GM12878 (cell line): Measurements from ENCODE around the gene ATXN1. TPM values are rescaled to one million over a fixed set of nuclear protein-coding genes. Genes with fewer than 3 reads are reported as not detected.

ENCODE experiments used
- CREM ChIP-seq: IDR thresholded peaks from 2 replicates; pipeline ENCODE4 v1.6.1; 2014; ENCODE audit warnings: antibody characterized with exemption, low read depth
- polyA plus RNA-seq, 11 experiments: library from polyadenylated mRNA; depleted of rRNA in 4 of 11; unstranded in 6 of 11; stranded (reverse) in 5 of 11; fragments of >200 nt; fragmentation: Nextera tagmentation in 4 of 11; fragmentation: Illumina TruSeq in 1 of 11; extraction: Ambion mirVana in 4 of 11; extraction: Trizol in 1 of 11; gene quantifications; 1 replicate in 1 of 11; 2 replicates in 10 of 11; pipeline versions ENCODE4 v1.2.1 to v1.2.3, GENCODE V29; 2011 to 2016; ENCODE audit warnings: inconsistent platforms in 2 of 11, missing spikeins in 2 of 11, low read depth in 1 of 11
- total RNA-seq, 4 experiments: library from RNA; depleted of rRNA in 3 of 4; stranded (reverse); fragments of >200 nt in 3 of 4; fragmentation: Illumina TruSeq in 1 of 4; extraction: Trizol in 1 of 4; gene quantifications; 2 replicates each; pipeline versions ENCODE4 v1.2.1 to v1.2.3, GENCODE V29; 2013 to 2021
- TF ChIP-seq, protein P1 (sequence below): IDR thresholded peaks from 2 replicates; pipeline ENCODE4 v1.6.1; 2012; ENCODE audit warnings: low read depth, low read length, improper control_type of control experiment
- TF ChIP-seq, protein P2 (sequence below): fragments of 150-350 bp; IDR thresholded peaks from 2 replicates; pipeline ENCODE4 v1.6.1; 2016; ENCODE audit warnings: low read depth, low read length

ATXN1 gene
- total and polyA plus RNA-seq, 10 of the 15 experiments (the other 5 are each of a cell fraction or from before 2014, with no cell fraction given) = 12.2 to 51.2 (median 20.5) TPM

DNA sequence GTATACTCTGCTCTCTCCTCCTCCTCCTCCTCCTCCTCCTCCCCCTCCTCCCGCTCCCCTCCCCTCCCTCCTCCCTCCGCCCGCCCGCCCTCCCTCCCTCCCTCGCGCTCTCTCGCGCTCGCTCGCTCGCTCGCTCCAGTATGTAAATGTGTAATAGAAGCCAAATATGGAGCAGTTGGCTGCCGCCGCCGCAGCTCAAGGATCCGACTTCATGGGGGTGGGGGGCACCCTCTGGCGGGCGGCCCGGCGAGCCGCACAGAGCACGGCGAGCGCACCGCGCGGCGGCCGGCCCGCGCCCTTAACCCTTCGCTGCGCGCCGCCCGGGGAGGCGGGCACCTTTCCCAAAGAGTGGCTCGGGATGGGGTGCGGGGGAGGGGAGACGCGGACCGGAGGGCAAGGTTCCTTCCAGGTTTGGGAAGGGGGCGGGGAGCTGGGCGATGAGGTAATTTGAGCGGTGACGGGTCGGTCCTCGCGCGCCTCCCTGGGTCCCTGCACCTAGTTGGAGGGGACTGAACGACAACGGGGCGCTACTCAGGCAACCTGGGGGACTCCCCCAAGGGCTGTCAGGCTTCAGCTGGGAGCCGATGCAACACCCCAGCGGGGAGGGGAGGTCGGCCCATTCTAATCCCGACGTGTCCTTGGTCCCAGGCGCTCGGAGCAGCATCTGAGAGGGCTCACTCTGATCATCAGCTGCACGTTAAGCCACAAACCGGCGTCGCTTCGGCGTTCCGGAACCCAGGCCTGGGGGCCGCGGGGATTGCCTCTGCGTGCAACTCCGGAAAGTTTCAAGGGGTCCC is 409 bp upstream of the ATXN1 start (continued):
- TF ChIP-seq, protein P1, sequence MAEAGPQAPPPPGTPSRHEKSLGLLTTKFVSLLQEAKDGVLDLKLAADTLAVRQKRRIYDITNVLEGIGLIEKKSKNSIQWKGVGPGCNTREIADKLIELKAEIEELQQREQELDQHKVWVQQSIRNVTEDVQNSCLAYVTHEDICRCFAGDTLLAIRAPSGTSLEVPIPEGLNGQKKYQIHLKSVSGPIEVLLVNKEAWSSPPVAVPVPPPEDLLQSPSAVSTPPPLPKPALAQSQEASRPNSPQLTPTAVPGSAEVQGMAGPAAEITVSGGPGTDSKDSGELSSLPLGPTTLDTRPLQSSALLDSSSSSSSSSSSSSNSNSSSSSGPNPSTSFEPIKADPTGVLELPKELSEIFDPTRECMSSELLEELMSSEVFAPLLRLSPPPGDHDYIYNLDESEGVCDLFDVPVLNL = no peak
- TF ChIP-seq, protein P2, sequence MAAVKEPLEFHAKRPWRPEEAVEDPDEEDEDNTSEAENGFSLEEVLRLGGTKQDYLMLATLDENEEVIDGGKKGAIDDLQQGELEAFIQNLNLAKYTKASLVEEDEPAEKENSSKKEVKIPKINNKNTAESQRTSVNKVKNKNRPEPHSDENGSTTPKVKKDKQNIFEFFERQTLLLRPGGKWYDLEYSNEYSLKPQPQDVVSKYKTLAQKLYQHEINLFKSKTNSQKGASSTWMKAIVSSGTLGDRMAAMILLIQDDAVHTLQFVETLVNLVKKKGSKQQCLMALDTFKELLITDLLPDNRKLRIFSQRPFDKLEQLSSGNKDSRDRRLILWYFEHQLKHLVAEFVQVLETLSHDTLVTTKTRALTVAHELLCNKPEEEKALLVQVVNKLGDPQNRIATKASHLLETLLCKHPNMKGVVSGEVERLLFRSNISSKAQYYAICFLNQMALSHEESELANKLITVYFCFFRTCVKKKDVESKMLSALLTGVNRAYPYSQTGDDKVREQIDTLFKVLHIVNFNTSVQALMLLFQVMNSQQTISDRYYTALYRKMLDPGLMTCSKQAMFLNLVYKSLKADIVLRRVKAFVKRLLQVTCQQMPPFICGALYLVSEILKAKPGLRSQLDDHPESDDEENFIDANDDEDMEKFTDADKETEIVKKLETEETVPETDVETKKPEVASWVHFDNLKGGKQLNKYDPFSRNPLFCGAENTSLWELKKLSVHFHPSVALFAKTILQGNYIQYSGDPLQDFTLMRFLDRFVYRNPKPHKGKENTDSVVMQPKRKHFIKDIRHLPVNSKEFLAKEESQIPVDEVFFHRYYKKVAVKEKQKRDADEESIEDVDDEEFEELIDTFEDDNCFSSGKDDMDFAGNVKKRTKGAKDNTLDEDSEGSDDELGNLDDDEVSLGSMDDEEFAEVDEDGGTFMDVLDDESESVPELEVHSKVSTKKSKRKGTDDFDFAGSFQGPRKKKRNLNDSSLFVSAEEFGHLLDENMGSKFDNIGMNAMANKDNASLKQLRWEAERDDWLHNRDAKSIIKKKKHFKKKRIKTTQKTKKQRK = no peak
- peak; percentile 43 for TF ChIP-seq CREM
